Lung (tissue), 12 donors: ENCODE results near the gene TMEM107. TPM values are rescaled to one million over a fixed set of nuclear protein-coding genes. Genes with fewer than 3 reads are reported as not detected.

Experiments used
- ATAC-seq: fragments of 200-7000 bp; cut with Tn5 transposase; one replicate; pipeline ENCODE4 v1.9.1; 2020; ENCODE audit warnings: moderate number of reproducible peaks; ENCODE audit not compliant: insufficient read depth, low FRiP score
- DNase-seq, 3 donors: peaks; one replicate each; pipeline ENCODE4 v3.0.0-alpha.2; 2013 to 2017
- H3K27ac ChIP-seq, 2 donors: one replicate each; pipeline ENCODE4 v1.5.1; 2013; ENCODE audit warnings: mild to moderate bottlenecking in 2 of 2, moderate library complexity in 2 of 2, control low read depth in 1 of 2, inconsistent platforms in 1 of 2, low read depth in 1 of 2, low read length in 1 of 2
- H3K27me3 ChIP-seq, 3 donors: one replicate each; pipeline ENCODE4 v1.5.1; 2013; ENCODE audit warnings: low read length in 2 of 3; ENCODE audit not compliant: control insufficient read depth in 3 of 3, insufficient read depth in 3 of 3
- H3K36me3 ChIP-seq, 4 donors: one replicate each; pipeline ENCODE4 v1.5.1; 2013; ENCODE audit warnings: low read length in 4 of 4, mild to moderate bottlenecking in 1 of 4, moderate library complexity in 1 of 4; ENCODE audit not compliant: control insufficient read depth in 4 of 4, insufficient read depth in 4 of 4
- H3K4me1 ChIP-seq, 5 donors: one replicate each; pipeline ENCODE4 v1.5.1; 2013; ENCODE audit warnings: low read length in 5 of 5, mild to moderate bottlenecking in 2 of 5, moderate library complexity in 1 of 5; ENCODE audit not compliant: control insufficient read depth in 5 of 5, insufficient read depth in 5 of 5
- H3K4me3 ChIP-seq: one replicate; pipeline ENCODE4 v1.5.1; 2013; ENCODE audit warnings: mild to moderate bottlenecking, control low read depth, moderate library complexity
- H3K9ac ChIP-seq, 2 donors: one replicate each; pipeline ENCODE4 v1.5.1; 2013; ENCODE audit warnings: low read length in 2 of 2, control low read depth in 1 of 2; ENCODE audit not compliant: insufficient read depth in 1 of 2
- H3K9me3 ChIP-seq, 4 donors: one replicate each; pipeline ENCODE4 v1.5.1; 2013; ENCODE audit warnings: low read length in 3 of 4, mild to moderate bottlenecking in 1 of 4, moderate library complexity in 1 of 4; ENCODE audit not compliant: control insufficient read depth in 4 of 4, insufficient read depth in 3 of 4
- WGBS, 2 donors: extraction: QIAGEN DNeasy Blood & Tissue Kit; methylation state at CpG; one replicate each; pipeline ENCODE4 v1.1.7; 2013; 5-methylcytosine and 5-hydroxymethylcytosine counted together
- polyA plus RNA-seq, 2 donors: library from polyadenylated mRNA; stranded (reverse); fragments of 200-250 nt; gene quantifications; one replicate each; pipeline ENCODE4 v1.2.1, GENCODE V29; 2013
- total RNA-seq, 2 donors: library from RNA; depleted of rRNA in 1 of 2; stranded (reverse); fragments of >200 nt in 1 of 2; gene quantifications; one replicate each; pipeline ENCODE4 v1.2.1, GENCODE V29; 2014 to 2021
- TF ChIP-seq, protein P1 (sequence below): IDR thresholded peaks from 2 replicates; pipeline ENCODE4 v1.5.1; 2012; ENCODE audit warnings: mild to moderate bottlenecking; ENCODE audit errors: control extremely low read depth, extremely low read depth
- donor health status: control.
- donor health status: control.
- donor health status: Bipolar disorder and iron deficiency.
- donor health status: healthy.
- donor health status: DM: yes; HTN: yes; CAD: no.

TMEM107 gene
- total and polyA plus RNA-seq, 4 donors = 13.2 to 33.1 (median 21.7) TPM

DNA sequence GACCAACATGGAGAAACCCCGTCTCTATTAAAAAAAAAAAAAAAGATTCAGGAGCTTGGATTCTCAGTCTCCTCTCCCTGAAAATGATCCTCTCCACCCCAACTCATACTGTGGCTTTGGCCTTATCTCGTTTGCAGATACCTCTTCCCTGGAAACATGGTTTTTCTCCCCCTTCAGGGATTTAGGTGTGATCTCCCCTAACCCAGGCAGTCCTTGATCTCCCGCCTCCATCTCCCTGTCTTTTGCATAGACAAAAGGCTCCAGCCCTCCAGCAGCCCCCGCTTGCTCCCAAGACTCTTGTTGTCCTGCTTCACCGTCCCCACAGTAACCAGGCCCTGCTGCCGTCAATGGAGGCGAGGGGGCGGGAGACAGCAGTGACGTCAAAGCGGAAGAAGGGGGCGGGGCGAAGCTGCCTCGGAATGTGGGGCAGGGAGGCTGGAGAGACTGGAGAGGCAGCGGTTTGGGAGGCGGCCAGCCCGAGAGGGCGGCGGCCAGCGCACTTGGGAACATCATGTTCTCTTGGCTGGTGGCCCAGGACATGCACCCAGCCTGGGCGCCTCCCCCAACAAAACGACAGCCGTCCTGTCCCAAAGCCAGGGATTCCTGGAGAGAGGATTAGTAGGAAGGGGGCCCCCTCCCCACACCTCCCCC lies 22.1 kb downstream of the TMEM107 start:
- Histone ChIP-seq H3K36me3 (peaks cover 10 to 17% (median 16%) of the 10 kb centered on the region in 4 donors), H3K4me1 (peaks cover 5 to 58% (median 31%) of the 10 kb centered on the region in 5 donors), H3K9ac (peak overlapping the region; percentile 74 to 100), H3K9me3 (no peaks in the 10 kb centered on the region), H3K27me3 (no peaks in the 10 kb centered on the region), H3K4me3 (peak overlapping the region; percentile 94), H3K27ac (peak overlapping the region; percentile 99 to 100)
- TF ChIP-seq, protein P1, sequence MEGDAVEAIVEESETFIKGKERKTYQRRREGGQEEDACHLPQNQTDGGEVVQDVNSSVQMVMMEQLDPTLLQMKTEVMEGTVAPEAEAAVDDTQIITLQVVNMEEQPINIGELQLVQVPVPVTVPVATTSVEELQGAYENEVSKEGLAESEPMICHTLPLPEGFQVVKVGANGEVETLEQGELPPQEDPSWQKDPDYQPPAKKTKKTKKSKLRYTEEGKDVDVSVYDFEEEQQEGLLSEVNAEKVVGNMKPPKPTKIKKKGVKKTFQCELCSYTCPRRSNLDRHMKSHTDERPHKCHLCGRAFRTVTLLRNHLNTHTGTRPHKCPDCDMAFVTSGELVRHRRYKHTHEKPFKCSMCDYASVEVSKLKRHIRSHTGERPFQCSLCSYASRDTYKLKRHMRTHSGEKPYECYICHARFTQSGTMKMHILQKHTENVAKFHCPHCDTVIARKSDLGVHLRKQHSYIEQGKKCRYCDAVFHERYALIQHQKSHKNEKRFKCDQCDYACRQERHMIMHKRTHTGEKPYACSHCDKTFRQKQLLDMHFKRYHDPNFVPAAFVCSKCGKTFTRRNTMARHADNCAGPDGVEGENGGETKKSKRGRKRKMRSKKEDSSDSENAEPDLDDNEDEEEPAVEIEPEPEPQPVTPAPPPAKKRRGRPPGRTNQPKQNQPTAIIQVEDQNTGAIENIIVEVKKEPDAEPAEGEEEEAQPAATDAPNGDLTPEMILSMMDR = no peak
- peak; percentile 100 for DNase-seq
- WGBS, 2 donors = 3% methylated on average over 22 of the region's 22 CpGs
- ATAC-seq = peak; percentile 11

DNA sequence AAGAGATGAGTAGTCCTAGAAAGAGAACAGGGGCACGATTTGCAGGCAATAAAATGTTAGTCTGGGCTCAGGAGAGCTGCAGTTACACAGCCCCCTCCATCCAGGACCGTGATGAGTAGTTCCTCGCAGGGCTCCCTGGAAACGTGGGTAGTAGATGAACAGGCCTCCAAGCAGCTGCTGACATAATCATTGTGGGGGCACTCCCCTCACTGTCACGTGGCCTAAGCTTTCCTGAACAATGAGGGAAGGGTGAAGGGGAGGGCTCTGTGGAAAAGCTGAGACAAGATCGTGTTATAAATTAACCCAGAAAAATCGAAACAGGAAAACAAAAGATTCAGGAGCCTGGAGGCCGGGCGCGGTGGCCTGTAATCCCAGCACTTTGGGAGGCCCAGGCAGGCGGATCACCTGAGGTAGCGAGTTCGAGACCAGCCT lies 22.6 kb downstream of the TMEM107 start:
- peak overlapping the region; percentile 98 to 99 for H3K27ac ChIP-seq
- no peak overlapping the region for H3K4me3 ChIP-seq
- peak overlapping the region; percentile 74 to 98 for H3K9ac ChIP-seq
- H3K4me1 ChIP-seq = peaks cover 5 to 58% (median 29%) of the 10 kb centered on the region in 5 donors
- 17 to 25% methylated on average over 13 of the region's 13 CpGs for WGBS, 2 donors
- ATAC-seq (no peak), DNase-seq (peak; percentile 78 to 86 (median 85))
- H3K27me3 ChIP-seq = no peaks in the 10 kb centered on the region
- TF ChIP-seq, protein P1 = no peak
- no peaks in the 10 kb centered on the region for H3K9me3 ChIP-seq
- peaks cover 10 to 21% (median 16%) of the 10 kb centered on the region in 4 donors for H3K36me3 ChIP-seq

DNA sequence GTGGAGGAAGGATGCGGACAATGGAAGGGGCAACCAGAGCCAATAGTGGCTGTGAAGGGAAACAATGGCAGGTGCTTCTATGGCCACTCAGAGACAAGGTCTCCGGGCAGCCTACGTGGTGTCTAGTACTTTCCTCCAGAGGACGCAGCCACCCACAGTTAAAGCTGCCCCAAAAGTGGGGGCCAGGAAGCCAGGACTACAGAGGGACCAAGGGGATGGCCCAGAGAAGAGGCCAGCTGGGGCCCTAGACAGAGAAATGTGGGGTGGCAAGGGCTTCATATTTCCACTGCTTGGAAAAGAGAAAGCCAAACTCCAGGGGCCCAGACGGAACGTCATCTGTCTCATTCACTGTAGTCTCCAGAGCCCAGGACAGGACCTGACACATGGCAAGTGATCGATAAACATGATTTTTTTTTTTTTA lies 23.1 kb downstream of the TMEM107 start:
- Histone ChIP-seq H3K36me3 (peaks cover 15 to 26% (median 18%) of the 10 kb centered on the region in 4 donors), H3K9ac (peak overlapping the region in 1 of 2 donors; percentile 98), H3K9me3 (no peaks in the 10 kb centered on the region), H3K27ac (peak overlapping the region; percentile 98 to 99), H3K4me1 (peaks cover 5 to 58% (median 29%) of the 10 kb centered on the region in 5 donors), H3K4me3 (no peak overlapping the region), H3K27me3 (no peaks in the 10 kb centered on the region)
- no peak for DNase-seq
- WGBS, 2 donors = 71 to 83% methylated on average over 7 of the region's 7 CpGs
- TF ChIP-seq, protein P1 = no peak
- ATAC-seq = no peak
